Activated CD8-positive, alpha-beta memory T cell treated with anti-CD3 and anti-CD28 coated beads, Interleukin-2, amount 50 U/mL, for 24 hours (primary cell): ENCODE data around the gene GPR153.
A peak's percentile ranks its signal among the peaks of the same experiment; 100 is the strongest.

Experiments
- DNase-seq: peaks from one replicate; pipeline ENCODE4 v3.0.0-alpha.2; 2020; ENCODE audit errors: extremely low read depth

The GPR153 gene

DNA sequence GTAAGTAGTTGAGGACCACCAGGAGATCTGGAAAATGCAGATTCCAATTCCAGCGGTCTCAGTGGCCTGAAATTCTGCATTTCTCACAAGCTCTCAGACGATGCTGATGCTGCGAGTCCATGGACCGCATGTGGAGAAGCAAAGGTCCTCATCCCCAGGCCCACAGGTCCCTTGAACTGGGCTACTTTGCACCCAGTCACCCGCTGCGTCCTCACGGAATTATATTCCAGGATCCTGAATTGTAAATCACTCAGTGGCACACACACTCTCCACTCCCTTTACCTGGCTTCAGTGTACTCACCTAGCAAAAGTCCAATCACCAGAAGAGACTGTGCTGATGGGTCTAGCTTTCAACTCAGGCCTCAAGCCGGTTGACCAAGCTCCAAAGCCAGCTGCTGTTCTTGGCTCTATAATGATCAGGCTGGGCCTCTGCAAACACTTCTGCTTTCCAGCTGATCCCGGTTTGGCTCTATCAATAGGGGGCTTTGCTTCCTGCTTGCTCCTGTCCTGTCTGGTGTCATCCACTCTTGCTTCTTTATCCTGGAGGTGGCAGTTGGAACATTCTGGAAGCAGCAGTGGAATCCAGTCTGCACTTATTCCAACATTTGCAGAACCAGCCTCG is 60.6 kb downstream of the GPR153 start:
- no peak for DNase-seq

DNA sequence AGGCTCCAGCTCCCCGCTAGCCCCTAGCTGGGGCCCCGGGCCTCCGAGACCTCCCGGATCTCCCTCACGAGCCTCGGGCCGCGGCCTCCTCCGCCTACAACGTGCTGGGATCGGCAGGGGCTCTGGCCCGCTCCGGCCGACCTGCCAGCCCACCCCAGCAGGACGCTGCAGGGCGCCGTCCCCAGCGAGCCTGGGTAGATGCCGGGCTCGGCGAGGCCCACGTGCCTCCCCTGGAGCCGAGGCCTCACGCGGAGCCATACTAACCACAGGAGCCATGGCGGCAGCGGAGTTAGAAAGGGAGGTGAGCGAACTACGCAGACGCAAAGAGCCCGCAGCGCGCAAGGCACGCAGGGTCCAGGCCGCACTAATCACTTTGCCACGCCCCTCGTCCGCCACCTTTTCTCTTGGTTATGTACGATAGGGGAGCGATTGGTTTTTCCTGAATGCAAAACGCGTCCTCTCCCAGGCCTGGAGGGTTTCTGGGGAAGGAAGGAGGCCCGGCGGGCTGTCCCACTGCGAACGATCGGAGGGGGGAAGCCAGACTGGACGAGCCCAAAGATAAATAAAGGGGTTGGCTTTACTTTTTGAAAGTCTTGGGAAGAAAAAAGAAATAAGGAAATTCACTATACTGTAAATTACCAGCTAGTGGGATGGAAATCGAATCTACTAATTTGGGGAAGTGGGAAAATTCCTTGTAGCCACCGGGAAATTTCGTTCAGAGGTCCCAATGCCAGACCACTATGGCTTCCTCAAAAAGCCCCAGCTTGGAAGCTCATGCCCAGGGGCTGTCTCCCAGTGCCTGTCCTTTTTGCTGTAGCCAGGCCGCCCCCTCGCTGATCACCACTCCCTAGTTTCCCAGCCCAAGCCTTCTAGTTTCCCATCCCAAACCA is 61.4 kb downstream of the GPR153 start, which contains the start of gene RPL22:
Gene RPL22 (minus strand): TSS at position 298 of the 890 bp plus-strand sequence. CDS start 22 bp downstream, at position 276.
- DNase-seq: peak; percentile 96

DNA sequence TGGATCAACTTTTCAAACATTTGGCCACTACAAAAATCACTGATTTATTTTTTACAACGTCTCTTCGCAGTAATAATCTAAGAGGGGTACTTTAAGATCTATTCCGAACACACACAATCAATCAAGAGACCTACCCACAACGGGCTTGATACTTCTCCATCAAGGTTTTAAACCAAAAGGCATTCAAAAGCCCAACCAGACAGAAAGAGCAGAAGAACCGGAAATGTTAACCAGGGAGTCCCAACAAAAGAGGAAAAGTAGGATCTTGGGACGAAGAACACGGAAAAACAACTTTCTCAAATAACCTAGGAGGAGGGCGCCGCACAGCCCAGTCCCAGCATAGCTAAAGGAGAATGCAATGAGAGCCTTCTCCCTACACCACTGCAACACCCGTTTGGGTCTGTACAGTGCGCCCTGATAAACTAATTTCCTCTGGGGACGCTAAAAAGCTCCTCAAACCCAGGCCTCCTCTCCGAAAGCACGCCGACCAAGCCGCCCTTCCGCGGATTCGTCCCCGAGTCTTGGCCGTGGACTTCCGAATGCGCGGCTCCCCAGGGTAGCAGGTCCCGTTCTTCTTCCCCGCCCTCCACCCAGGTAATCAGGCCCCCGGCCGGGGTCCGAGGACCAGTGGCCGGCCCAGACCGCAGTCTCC is 62.1 kb downstream of the GPR153 start:
- DNase-seq: no peak

DNA sequence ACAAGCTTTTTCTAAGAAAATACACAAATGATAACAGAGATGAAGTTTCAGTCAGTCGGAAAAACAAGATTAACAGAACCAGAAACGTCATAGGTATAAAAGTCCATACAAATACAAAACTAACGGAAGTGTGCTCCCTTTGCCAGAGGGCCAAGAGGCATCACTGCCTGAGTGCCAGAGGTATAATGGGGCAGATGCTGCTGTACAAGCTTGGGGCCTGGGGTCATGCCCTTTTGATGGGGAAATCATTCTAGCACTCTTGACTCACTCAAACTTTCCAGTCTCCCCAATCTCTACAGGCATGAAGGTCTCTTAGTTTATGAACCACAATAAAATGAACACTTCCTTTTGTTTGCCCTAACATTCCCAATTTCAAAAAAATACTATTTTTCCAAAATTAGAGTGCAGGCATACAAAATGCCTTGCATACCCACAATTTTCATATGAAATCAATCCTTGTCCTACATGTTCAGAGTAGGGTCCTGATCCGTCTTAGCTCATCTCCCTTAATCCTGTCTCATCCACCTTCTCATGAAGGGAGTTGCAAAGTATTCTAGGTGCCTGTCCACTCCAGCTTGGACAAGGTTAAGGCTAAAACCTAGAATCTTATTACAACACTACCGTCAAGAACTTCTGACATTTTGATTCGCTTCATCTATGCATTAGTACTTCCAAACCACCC is 63.0 kb downstream of the GPR153 start:
- DNase-seq: no peak
